DOHH2 (cell line): ENCODE data around the gene TPRX2.

Source experiments
- EZH2phosphoT487 ChIP-seq: fragments of 200-600 bp; sonication (generic); IDR thresholded peaks from 2 replicates; pipeline ENCODE4 v1.6.1; 2017; ENCODE audit warnings: borderline replicate concordance, mild to moderate bottlenecking, antibody characterized with exemption, low read length, moderate library complexity, mixed read lengths
- TF ChIP-seq, protein P1 (sequence below): fragments of 200-600 bp; sonication (generic); IDR thresholded peaks from one replicate; pipeline ENCODE4 v1.5.1; 2014; ENCODE audit warnings: antibody characterized with exemption, mild to moderate bottlenecking, low read depth, low read length; ENCODE audit not compliant: poor library complexity, severe bottlenecking

DNA sequence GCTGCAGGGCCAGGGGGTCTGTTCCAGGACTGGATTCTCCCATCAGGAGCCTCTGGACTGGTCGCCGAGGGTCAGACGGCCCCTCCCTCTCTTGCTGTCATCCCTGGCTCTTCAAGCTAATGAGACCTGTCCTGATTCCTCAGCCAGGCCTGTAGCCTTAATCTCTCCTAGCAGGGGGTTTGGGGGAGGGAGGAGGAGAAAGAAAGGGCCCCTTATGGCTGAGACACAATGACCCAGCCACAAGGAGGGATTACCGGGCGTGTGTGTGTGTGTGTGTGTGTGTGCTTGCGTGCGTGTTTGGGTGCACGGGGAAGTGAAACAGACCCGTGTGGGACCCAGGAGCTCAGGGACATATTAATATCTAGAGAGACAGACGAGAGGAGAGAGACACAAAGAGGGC is 39.2 kb upstream of the TPRX2 start:
- TF ChIP-seq, protein P1, sequence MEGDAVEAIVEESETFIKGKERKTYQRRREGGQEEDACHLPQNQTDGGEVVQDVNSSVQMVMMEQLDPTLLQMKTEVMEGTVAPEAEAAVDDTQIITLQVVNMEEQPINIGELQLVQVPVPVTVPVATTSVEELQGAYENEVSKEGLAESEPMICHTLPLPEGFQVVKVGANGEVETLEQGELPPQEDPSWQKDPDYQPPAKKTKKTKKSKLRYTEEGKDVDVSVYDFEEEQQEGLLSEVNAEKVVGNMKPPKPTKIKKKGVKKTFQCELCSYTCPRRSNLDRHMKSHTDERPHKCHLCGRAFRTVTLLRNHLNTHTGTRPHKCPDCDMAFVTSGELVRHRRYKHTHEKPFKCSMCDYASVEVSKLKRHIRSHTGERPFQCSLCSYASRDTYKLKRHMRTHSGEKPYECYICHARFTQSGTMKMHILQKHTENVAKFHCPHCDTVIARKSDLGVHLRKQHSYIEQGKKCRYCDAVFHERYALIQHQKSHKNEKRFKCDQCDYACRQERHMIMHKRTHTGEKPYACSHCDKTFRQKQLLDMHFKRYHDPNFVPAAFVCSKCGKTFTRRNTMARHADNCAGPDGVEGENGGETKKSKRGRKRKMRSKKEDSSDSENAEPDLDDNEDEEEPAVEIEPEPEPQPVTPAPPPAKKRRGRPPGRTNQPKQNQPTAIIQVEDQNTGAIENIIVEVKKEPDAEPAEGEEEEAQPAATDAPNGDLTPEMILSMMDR = no peak
- no peak for TF ChIP-seq EZH2phosphoT487
